Inflammatory macrophage treated with lipopolysaccharide for 1 hour (primary cell): ENCODE measurements around the gene MAFF.

Experiments used
- DNase-seq, 2 donors: peaks; one replicate each; pipeline ENCODE4 v3.0.0-alpha.2; 2020 to 2022

MAFF gene

GRCh38 chr22:38250643-38251340 is 49.0 kb downstream of the MAFF start:
- DNase-seq: no peak

GRCh38 chr22:38251341-38251692 is 49.5 kb downstream of the MAFF start:
- DNase-seq: no peak

- DNase-seq: no peak
These were observed 53.9 kb downstream of the MAFF start for GRCh38 chr22:38255697-38256096.

GRCh38 chr22:38257181-38257580 is 55.4 kb downstream of the MAFF start:
- no peak for DNase-seq

GRCh38 chr22:38257650-38258250 is 56.0 kb downstream of the MAFF start:
- DNase-seq: no peak

GRCh38 chr22:38258895-38259294 is 57.1 kb downstream of the MAFF start:
- DNase-seq: no peak

- no peak for DNase-seq
These were observed 57.6 kb downstream of the MAFF start for GRCh38 chr22:38259370-38259769.

GRCh38 chr22:38260761-38261681 is 59.2 kb downstream of the MAFF start:
- peak; percentile 46 to 52 for DNase-seq

GRCh38 chr22:38262051-38262795 is 60.4 kb downstream of the MAFF start:
- DNase-seq: peak in 1 of 2 donors; percentile 53

- DNase-seq: no peak
These were observed 62.6 kb downstream of the MAFF start for GRCh38 chr22:38264322-38264843.
